ENCODE data around the gene CLDN3.

Gene CLDN3

DNA sequence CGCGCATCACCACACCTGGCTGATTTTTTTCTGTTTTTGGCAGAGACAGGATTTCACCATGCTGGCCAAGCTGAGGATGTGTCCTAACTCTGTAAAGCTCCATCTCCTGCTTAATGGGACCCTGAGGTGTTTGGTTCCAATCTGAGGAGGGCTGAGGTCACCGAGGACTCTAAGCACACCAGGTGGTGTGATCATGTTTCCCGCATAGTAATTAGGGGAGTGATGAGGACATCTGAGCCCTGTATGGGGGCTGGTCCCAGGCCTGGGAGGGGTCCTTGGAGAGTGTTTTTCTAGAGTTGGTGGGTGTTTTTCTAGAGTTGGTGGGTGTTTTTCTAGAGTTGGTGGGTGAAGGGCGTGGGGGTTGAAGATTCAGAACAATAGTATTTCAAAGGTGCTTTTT, 28.5 kb downstream of the CLDN3 start:
- in situ Hi-C loops (cut with MboI; ENCODE audit: low pct_unique_long_range_greater_than_20kb, low sequenced_read_pairs, unreplicated experiment) = no loop called here
- TF ChIP-seq, protein P1, sequence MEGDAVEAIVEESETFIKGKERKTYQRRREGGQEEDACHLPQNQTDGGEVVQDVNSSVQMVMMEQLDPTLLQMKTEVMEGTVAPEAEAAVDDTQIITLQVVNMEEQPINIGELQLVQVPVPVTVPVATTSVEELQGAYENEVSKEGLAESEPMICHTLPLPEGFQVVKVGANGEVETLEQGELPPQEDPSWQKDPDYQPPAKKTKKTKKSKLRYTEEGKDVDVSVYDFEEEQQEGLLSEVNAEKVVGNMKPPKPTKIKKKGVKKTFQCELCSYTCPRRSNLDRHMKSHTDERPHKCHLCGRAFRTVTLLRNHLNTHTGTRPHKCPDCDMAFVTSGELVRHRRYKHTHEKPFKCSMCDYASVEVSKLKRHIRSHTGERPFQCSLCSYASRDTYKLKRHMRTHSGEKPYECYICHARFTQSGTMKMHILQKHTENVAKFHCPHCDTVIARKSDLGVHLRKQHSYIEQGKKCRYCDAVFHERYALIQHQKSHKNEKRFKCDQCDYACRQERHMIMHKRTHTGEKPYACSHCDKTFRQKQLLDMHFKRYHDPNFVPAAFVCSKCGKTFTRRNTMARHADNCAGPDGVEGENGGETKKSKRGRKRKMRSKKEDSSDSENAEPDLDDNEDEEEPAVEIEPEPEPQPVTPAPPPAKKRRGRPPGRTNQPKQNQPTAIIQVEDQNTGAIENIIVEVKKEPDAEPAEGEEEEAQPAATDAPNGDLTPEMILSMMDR (IDR thresholded peaks at IDR 0.05; ENCODE audit: extremely low read depth, insufficient read depth, missing control alignments) = no peak
- no peak for DNase-seq (ENCODE audit: low spot score)

DNA sequence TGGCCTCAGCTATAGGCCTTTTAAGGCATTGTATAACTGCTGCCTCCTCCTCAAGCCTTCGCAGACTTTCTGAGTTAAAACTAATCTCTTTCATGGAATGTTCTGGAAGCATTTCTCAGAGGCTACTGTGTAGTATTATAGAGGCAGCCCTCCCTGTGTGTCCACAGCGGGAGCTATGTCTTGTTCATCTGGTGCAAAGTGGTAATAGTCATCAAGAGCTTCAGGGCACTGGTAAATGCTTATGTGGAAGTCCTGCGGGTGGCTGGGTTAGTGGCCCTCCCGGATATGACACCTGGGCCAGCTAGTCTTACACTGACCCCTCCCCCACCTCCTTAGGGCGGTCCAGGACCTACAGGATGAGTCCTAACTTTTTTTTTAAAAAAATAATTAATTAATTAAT, 29.3 kb downstream of the CLDN3 start:
- TF ChIP-seq, protein P1 (IDR thresholded peaks at IDR 0.05; ENCODE audit: extremely low read depth, insufficient read depth, missing control alignments) = no peak
- DNase-seq (ENCODE audit: low spot score) = no peak
- in situ Hi-C loops (cut with MboI; ENCODE audit: low pct_unique_long_range_greater_than_20kb, low sequenced_read_pairs, unreplicated experiment) = no loop called here

DNA sequence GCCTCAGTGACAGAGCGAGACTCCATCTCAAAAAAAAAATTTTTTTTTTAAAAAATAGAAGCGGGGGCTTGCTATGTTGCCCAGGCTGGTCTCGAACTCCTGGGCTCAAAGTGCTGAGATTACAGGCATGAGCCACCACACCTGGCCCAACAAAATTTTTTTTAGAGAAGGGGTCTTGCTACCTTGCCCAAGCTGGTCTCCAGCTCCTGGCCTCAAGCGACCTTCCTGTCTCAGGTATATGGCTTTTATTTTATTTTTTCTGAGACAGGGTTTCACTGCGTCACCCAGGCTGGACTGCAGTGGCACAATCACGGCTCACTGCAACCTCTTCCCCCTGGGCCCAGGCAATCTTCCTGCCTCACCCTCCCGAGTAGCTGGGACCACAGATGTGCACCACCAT, 29.9 kb downstream of the CLDN3 start:
- in situ Hi-C loops (cut with MboI; ENCODE audit: low pct_unique_long_range_greater_than_20kb, low sequenced_read_pairs, unreplicated experiment) = no loop called here
- DNase-seq (ENCODE audit: low spot score) = no peak
- TF ChIP-seq, protein P1 (IDR thresholded peaks at IDR 0.05; ENCODE audit: extremely low read depth, insufficient read depth, missing control alignments) = no peak

DNA sequence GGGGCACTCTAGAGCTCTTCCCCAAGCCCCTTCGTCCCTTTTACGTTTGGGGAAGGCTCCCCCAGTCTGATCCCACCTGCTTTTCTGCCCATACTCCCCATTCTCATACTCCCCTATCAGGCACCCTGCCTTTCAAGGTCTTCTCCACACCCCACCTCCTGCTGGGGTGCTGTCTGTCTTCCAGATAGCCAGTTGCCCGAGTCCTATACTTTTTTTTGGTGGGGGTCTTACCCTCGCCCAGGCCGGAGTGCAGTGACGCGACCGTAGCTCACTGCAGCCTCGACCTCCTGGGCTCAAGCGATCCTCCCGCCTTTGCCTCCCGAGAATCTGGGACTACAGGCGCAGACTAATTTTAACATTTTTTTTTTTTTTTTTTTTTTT, 30.7 kb downstream of the CLDN3 start:
- TF ChIP-seq, protein P1 (IDR thresholded peaks at IDR 0.05; ENCODE audit: extremely low read depth, insufficient read depth, missing control alignments) = no peak
- in situ Hi-C loops (cut with MboI; ENCODE audit: low pct_unique_long_range_greater_than_20kb, low sequenced_read_pairs, unreplicated experiment) = loop anchor here (10.0 kb wide), 1 partner anchor 125 kb away; no protein-coding TSS in a partner anchor
- DNase-seq (ENCODE audit: low spot score) = no peak

DNA sequence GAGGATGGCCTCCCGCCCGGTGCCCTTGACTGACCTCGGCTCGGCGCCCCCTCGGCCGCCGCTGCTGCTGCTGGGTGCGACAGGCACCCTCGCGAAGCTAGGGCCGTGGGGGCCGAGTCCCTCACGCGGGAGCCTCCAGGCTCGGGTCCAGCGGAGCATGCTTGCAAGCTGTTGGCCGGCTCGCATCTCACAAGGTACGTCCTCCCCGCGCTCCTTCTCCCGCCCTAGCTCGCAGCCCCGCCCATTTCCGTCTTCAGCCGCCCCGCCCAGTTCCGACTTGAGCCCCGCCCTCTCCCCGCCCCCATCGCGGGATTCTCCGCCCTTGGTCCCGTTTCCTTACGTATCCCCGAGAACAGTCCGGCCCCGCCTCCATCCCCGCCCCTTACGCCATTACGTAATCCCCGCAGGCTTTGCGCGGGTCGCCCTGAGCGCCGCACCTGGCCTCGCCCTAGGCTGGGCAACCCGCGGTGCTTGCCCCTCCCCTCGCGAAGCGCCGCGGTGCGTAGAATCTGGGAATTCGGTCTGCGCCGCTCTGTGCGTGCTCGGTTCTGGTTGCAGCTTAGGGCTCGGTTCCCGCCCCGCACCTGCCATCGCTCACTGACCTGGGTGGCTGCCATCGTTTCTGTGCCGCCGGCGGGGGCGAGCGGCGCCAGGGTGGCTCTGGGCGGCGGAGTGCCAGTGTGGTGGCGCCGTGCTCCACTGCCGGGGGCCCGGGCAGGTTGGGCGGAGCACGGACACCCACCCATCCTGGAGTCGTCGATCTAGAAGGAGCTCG, 31.3 kb downstream of the CLDN3 start, which contains the start of gene ABHD11:
Gene ABHD11, minus strand, starts transcription at position 191 of the 775 bp plus-strand sequence. Its CDS starts 32 bp downstream, at position 159.
- peak; percentile 100 for DNase-seq (ENCODE audit: low spot score)
- in situ Hi-C loops (cut with MboI; ENCODE audit: low pct_unique_long_range_greater_than_20kb, low sequenced_read_pairs, unreplicated experiment) = loop anchor here (10.0 kb wide), 1 partner anchor 124 kb away; no protein-coding TSS in a partner anchor
- TF ChIP-seq, protein P1 (IDR thresholded peaks at IDR 0.05; ENCODE audit: extremely low read depth, insufficient read depth, missing control alignments) = no peak

DNA sequence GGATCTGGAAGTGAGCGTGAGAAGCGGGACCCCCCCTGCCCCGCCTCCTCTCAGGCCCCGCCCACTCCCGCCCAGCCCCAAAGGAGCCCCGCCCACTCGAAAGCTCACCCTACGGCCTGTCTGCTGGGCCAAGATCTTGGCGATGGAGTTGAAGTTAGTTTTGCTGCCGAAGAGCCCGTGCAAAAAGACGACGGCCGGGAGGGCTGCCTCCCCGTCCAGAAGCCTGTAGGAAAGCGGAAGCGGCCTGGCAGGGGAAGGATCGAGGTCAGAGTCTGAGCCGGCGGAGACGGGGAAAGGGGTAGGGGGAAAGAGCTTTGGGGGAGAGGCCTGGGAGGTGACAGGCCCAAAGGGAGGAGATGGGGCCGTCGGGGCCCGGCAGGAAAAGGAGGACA, 31.9 kb downstream of the CLDN3 start:
- in situ Hi-C loops (cut with MboI; ENCODE audit: low pct_unique_long_range_greater_than_20kb, low sequenced_read_pairs, unreplicated experiment) = loop anchor here (10.0 kb wide), 1 partner anchor 123 kb away; no protein-coding TSS in a partner anchor
- peak; percentile 86 for DNase-seq (ENCODE audit: low spot score)
- TF ChIP-seq, protein P1 (IDR thresholded peaks at IDR 0.05; ENCODE audit: extremely low read depth, insufficient read depth, missing control alignments) = no peak

Measured in GM13977 (cell line).